ENCODE measurements around the gene DPYD.

The DPYD gene

GRCh38 chr1:97674517-97674916 is 246.3 kb downstream of the DPYD start:
- DNase-seq (ENCODE audit: low read depth), result no peak
- TF ChIP-seq, protein P1, sequence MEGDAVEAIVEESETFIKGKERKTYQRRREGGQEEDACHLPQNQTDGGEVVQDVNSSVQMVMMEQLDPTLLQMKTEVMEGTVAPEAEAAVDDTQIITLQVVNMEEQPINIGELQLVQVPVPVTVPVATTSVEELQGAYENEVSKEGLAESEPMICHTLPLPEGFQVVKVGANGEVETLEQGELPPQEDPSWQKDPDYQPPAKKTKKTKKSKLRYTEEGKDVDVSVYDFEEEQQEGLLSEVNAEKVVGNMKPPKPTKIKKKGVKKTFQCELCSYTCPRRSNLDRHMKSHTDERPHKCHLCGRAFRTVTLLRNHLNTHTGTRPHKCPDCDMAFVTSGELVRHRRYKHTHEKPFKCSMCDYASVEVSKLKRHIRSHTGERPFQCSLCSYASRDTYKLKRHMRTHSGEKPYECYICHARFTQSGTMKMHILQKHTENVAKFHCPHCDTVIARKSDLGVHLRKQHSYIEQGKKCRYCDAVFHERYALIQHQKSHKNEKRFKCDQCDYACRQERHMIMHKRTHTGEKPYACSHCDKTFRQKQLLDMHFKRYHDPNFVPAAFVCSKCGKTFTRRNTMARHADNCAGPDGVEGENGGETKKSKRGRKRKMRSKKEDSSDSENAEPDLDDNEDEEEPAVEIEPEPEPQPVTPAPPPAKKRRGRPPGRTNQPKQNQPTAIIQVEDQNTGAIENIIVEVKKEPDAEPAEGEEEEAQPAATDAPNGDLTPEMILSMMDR (conservative IDR thresholded peaks at IDR 0.05; ENCODE audit: low read length), result no peak

GRCh38 chr1:97668945-97669344 is 251.9 kb downstream of the DPYD start:
- H3K4me3 ChIP-seq (ENCODE audit: low read length), result no peak overlapping the region
- DNase-seq (ENCODE audit: low read depth), result peak; percentile 75
- TF ChIP-seq, protein P1 (conservative IDR thresholded peaks at IDR 0.05; ENCODE audit: low read length), result 0 out of 2 replicates have a peak, but pooled peaks have one; percentile 23

More at GRCh38 chr1:97674517-97674916, 246.3 kb downstream of the DPYD start:
- no peak overlapping the region for H3K4me3 ChIP-seq (ENCODE audit: low read length)

DNA sequence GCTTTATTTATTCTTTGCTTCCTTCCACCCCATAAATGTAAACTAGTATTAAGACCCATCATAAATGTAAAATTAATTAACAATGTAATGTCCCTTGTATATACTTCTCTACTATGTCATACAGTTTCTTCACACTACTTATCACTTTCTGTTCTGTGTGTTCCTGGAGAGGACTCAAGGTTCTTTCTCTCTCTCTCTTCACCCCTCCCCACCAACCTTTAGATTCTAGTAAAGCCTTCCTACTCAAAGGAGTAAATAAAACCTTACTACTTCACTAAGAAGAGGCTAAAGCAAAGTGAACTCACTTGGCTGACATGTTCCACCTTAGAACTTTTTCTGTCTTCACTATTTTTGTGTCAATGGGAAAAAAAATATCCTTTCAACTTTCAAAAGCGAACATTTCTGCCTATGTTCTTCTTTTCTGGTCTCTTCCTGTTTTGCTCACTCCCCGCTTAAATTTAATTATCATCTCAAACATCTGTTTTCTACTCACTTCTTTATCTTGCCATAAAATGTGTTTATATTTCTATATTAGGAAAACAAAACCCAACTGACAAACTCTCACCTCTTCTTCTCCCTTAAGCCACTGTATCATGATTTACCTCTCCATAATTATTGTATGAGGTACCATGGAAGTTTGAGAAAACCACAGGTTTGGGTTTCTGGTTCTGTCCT is 260.3 kb downstream of the DPYD start:
- TF ChIP-seq, protein P1 (conservative IDR thresholded peaks at IDR 0.05; ENCODE audit: low read length), result no peak
- no peak for DNase-seq (ENCODE audit: low read depth)
- H3K4me3 ChIP-seq (ENCODE audit: low read length), result no peak overlapping the region

GRCh38 chr1:97654876-97655585 is 265.8 kb downstream of the DPYD start:
- TF ChIP-seq, protein P1 (conservative IDR thresholded peaks at IDR 0.05; ENCODE audit: low read length), result no peak
- peak; percentile 85 for DNase-seq (ENCODE audit: low read depth)
- H3K4me3 ChIP-seq (ENCODE audit: low read length), result no peak overlapping the region

GRCh38 chr1:97651250-97651649 is 269.6 kb downstream of the DPYD start:
- no peak overlapping the region for H3K4me3 ChIP-seq (ENCODE audit: low read length)
- DNase-seq (ENCODE audit: low read depth), result no peak
- TF ChIP-seq, protein P1 (conservative IDR thresholded peaks at IDR 0.05; ENCODE audit: low read length), result no peak

- TF ChIP-seq, protein P1 (conservative IDR thresholded peaks at IDR 0.05; ENCODE audit: low read length), result no peak
- DNase-seq (ENCODE audit: low read depth), result no peak
- no peak overlapping the region for H3K4me3 ChIP-seq (ENCODE audit: low read length)
Measured at GRCh38 chr1:97649591-97649990, 271.2 kb downstream of the DPYD start.

GRCh38 chr1:97647776-97648175 is 273.1 kb downstream of the DPYD start:
- peak; percentile 72 for DNase-seq (ENCODE audit: low read depth)
- no peak overlapping the region for H3K4me3 ChIP-seq (ENCODE audit: low read length)
- TF ChIP-seq, protein P1 (conservative IDR thresholded peaks at IDR 0.05; ENCODE audit: low read length), result no peak

Data from AG10803 (cell line).